Left renal pelvis (tissue), 4 donors: ENCODE measurements around the gene DEFB128. TPM values are rescaled to one million over a fixed set of nuclear protein-coding genes. Genes with fewer than 3 reads are reported as not detected.

ENCODE experiments used
- DNase-seq, 4 donors: peaks; one replicate each; pipeline ENCODE4 v3.0.0-alpha.2; 2013; ENCODE audit warnings: low read depth in 4 of 4, low spot score in 3 of 4
- polyA plus RNA-seq, 4 donors: library from polyadenylated mRNA; unstranded; fragments of 120-200 nt; gene quantifications; one replicate each; pipeline ENCODE4 v1.2.1, GENCODE V29; 2013; ENCODE audit not compliant: insufficient read length in 4 of 4

Gene DEFB128
- polyA plus RNA-seq, 4 donors = not detected

GRCh38 chr20:157154-157553, 32.4 kb downstream of the DEFB128 start, which contains the start of gene DEFB127:
DEFB127 (plus strand) TSS chr20:157454; CDS start chr20:157545, 91 bp downstream.
- peak in 1 of 4 donors; percentile 2 for DNase-seq

DNA sequence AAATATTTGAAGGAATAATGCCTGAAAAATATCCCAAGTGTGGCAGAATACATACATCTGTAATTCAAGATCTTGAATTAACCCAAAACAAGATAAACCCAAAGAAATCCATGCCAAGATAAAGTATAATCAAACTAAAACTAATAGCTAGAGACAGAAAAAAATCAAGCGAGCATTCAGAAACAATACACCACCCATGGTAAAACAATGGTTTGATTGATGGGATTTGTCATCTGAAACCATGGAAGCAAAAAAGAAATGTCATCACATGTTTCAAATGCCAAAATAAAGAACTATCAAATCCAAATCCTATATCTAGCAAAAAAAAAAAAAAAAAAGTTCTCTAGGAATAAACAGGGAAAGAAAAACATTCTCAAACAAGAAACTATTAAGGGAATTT, 37.4 kb downstream of the DEFB128 start:
- DNase-seq = no peak

- DNase-seq = no peak
Observed at GRCh38 chr20:145877-146276, 43.6 kb downstream of the DEFB128 start.

GRCh38 chr20:142290-142689, 47.2 kb downstream of the DEFB128 start, which contains the start of gene DEFB126:
DEFB126 (plus strand) TSS chr20:142590; CDS start chr20:142629, 39 bp downstream.
- DNase-seq = no peak

Other genes with a start within 250 kb of the DEFB128 start
- not detected for gene DEFB125, start 102.0 kb downstream of the DEFB128 start, polyA plus RNA-seq
- gene DEFB126, start 47.1 kb downstream of the DEFB128 start, polyA plus RNA-seq = not detected
- gene DEFB127, start 32.3 kb downstream of the DEFB128 start, polyA plus RNA-seq = not detected
- not detected for gene DEFB129, start 37.5 kb upstream of the DEFB128 start, polyA plus RNA-seq
- not detected for gene DEFB132, start 68.0 kb upstream of the DEFB128 start, polyA plus RNA-seq
- gene C20orf96, start 101.0 kb upstream of the DEFB128 start, polyA plus RNA-seq = 10 to 100 TPM; 32.8 to 42.9 (median 36.7) TPM
- 10 to 100 TPM; 47.1 to 54.6 (median 49.7) TPM for gene ZCCHC3, start 107.9 kb upstream of the DEFB128 start, polyA plus RNA-seq
- 10 to 100 TPM; 23.2 to 43.6 (median 28.6) TPM for gene SOX12, start 135.8 kb upstream of the DEFB128 start, polyA plus RNA-seq
- gene NRSN2, start 157.4 kb upstream of the DEFB128 start, polyA plus RNA-seq = 10 to 100 TPM; 39.5 to 52.2 (median 46.3) TPM
- 1 to 10 TPM; 2.1 to 4.3 (median 3.7) TPM for gene TRIB3, start 191.0 kb upstream of the DEFB128 start, polyA plus RNA-seq
- 100 to 1,000 TPM in 1 of 4 donors, 10 to 100 TPM in 3; 67.9 to 109 (median 84.3) TPM for gene RBCK1, start 218.6 kb upstream of the DEFB128 start, polyA plus RNA-seq